Mesodermal cell (in vitro differentiated cells): ENCODE measurements around the gene WDR49.
"Not testable (repeated sequence)": the region's sequence is repeated elsewhere in the genome, so short reads cannot be mapped to it uniquely, and the experiment has no call there.

ENCODE experiments used
- H3K27ac ChIP-seq: 2 replicates; pipeline ENCODE4 v1.7.0; 2013; ENCODE audit warnings: mild to moderate bottlenecking, low read depth, low read length, moderate library complexity; ENCODE audit not compliant: severe bottlenecking
- H3K36me3 ChIP-seq: 2 replicates; pipeline ENCODE4 v1.7.1; 2013; ENCODE audit warnings: mild to moderate bottlenecking, low read length, moderate library complexity; ENCODE audit not compliant: control insufficient read depth, insufficient read depth
- H3K4me1 ChIP-seq: one replicate; pipeline ENCODE4 v1.7.1; 2013; ENCODE audit warnings: mild to moderate bottlenecking, low read length; ENCODE audit not compliant: insufficient read depth, control insufficient read depth, poor library complexity, severe bottlenecking
- H3K4me3 ChIP-seq: 2 replicates; pipeline ENCODE4 v1.7.0; 2013; ENCODE audit warnings: low read length, control low read depth, mild to moderate bottlenecking; ENCODE audit not compliant: insufficient read depth, poor library complexity, severe bottlenecking; ENCODE audit errors: extremely low read depth
- H3K9me3 ChIP-seq: 2 replicates; pipeline ENCODE4 v1.7.1; 2013; ENCODE audit warnings: mild to moderate bottlenecking, low read length, moderate library complexity; ENCODE audit not compliant: control insufficient read depth
- WGBS, 2 experiments: methylation state at CpG; one replicate each; pipeline ENCODE4 v1.1.5; 2013; ENCODE audit warnings: missing lambda C conversion rate in 2 of 2; ENCODE audit not compliant: insufficient coverage in 2 of 2; 5-methylcytosine and 5-hydroxymethylcytosine counted together

Gene WDR49

DNA sequence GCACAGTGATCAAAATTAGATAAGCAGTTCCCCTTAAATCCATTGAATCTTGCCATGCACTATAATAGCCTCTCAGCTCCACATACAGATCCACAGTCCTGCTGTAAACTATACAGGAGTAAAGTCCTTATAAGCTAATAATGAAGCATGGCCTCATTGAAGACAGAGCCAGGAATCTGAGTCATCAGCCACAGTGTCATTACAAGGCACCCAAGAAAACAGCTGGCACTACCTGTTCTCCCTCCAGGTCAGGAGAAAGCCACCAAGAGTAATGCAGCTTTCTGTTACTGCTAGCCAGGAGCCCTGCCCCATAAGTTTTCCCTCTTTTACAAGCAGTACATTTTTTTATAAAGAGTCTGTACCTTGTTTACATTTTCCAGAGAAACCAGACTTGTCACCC, 27.3 kb downstream of the WDR49 start:
- Histone ChIP-seq H3K36me3 (no peaks in the 10 kb centered on the region), H3K27ac (no peak overlapping the region), H3K9me3 (no peaks in the 10 kb centered on the region), H3K4me1 (no peaks in the 10 kb centered on the region), H3K4me3 (no peak overlapping the region)

GRCh38 chr3:167615030-167615429, 38.7 kb downstream of the WDR49 start:
- no peaks in the 10 kb centered on the region for H3K36me3 ChIP-seq
- no peak overlapping the region for H3K4me3 ChIP-seq
- no peaks in the 10 kb centered on the region for H3K4me1 ChIP-seq
- 100% methylated on average over 1 of the region's 3 CpGs for WGBS, 2 experiments
- H3K9me3 ChIP-seq = no peaks in the 10 kb centered on the region
- no peak overlapping the region for H3K27ac ChIP-seq

GRCh38 chr3:167614196-167614595, 39.5 kb downstream of the WDR49 start:
- H3K36me3 ChIP-seq, H3K9me3 ChIP-seq, H3K27ac ChIP-seq, H3K4me1 ChIP-seq, H3K4me3 ChIP-seq: not testable (repeated sequence)
- 84 to 100% methylated on average over 1 to 4 of the region's 5 CpGs for WGBS, 2 experiments

- H3K4me3 ChIP-seq = no peak overlapping the region
- H3K36me3 ChIP-seq = no peaks in the 10 kb centered on the region
- whole genome bisulfite sequencing, 2 experiments = 100% methylated on average over 2 of the region's 2 CpGs; no CpG with 5 or more reads in 1 of the 2 experiments
- H3K27ac ChIP-seq = no peak overlapping the region
- no peaks in the 10 kb centered on the region for H3K9me3 ChIP-seq
- no peaks in the 10 kb centered on the region for H3K4me1 ChIP-seq
These were observed 42.0 kb downstream of the WDR49 start for GRCh38 chr3:167611718-167612117.

GRCh38 chr3:167609156-167609555, 44.6 kb downstream of the WDR49 start:
- Histone ChIP-seq H3K9me3 (no peaks in the 10 kb centered on the region), H3K36me3 (no peaks in the 10 kb centered on the region), H3K27ac (no peak overlapping the region), H3K4me1 (no peaks in the 10 kb centered on the region), H3K4me3 (no peak overlapping the region)
- 88 to 100% methylated on average over 1 of the region's 5 CpGs for WGBS, 2 experiments

- Histone ChIP-seq H3K9me3 (no peaks in the 10 kb centered on the region), H3K27ac (no peak overlapping the region), H3K36me3 (no peaks in the 10 kb centered on the region), H3K4me3 (no peak overlapping the region), H3K4me1 (no peaks in the 10 kb centered on the region)
- WGBS, 2 experiments = 92 to 100% methylated on average over 2 of the region's 3 CpGs
These were observed 46.9 kb downstream of the WDR49 start for GRCh38 chr3:167606836-167607235.

GRCh38 chr3:167605871-167606270, 47.9 kb downstream of the WDR49 start:
- H3K9me3 ChIP-seq = no peaks in the 10 kb centered on the region
- H3K4me1 ChIP-seq = no peaks in the 10 kb centered on the region
- H3K27ac ChIP-seq = no peak overlapping the region
- H3K36me3 ChIP-seq = no peaks in the 10 kb centered on the region
- 90 to 95% methylated on average over 2 of the region's 2 CpGs for WGBS, 2 experiments
- no peak overlapping the region for H3K4me3 ChIP-seq

DNA sequence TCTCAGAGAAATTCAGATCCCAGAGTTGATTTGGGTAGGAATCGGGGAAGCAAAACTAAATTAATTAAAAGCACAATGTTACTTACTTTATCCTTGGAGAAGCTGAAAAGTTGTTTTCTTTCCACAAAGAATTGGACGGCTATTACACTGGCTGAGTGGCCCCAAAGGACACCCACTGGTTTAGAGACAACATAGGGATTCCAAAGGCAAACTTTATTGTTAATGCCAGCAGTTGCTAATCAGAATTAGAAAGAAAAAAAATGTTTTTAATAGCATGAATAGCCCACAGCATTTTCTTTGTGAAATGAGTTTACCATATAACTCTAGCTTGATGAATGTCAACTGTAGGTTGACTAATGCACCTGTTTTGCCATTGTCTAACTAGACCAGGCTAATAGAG, 51.7 kb downstream of the WDR49 start:
- H3K4me3 ChIP-seq = no peak overlapping the region
- H3K27ac ChIP-seq = no peak overlapping the region
- no peaks in the 10 kb centered on the region for H3K9me3 ChIP-seq
- no peaks in the 10 kb centered on the region for H3K4me1 ChIP-seq
- H3K36me3 ChIP-seq = no peaks in the 10 kb centered on the region
- 51 to 90% methylated on average over 1 to 2 of the region's 2 CpGs for WGBS, 2 experiments

DNA sequence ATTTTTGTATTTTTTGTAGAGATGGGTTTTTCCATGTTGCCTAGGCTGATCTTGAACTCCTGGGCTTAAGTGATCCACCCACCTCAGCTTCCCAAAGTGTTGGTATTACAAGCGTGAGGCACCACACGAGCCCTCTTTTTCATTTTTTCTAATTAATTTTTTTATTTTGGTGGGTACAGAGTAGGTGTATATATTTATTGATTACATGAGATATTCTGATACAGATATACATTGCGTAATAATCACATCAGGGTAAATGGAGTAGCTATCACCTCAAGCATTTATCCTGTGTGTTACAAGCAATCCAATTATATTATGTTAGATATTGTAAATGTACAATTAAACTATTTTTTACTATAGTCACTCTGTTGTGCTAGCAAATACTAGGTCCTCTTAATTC, 66.1 kb downstream of the WDR49 start:
- Histone ChIP-seq H3K4me1 (no peaks in the 10 kb centered on the region), H3K27ac (no peak overlapping the region), H3K4me3 (no peak overlapping the region), H3K9me3 (no peaks in the 10 kb centered on the region), H3K36me3 (no peaks in the 10 kb centered on the region)
- WGBS, 2 experiments = no CpG with 5 or more reads among the region's 3 CpGs

DNA sequence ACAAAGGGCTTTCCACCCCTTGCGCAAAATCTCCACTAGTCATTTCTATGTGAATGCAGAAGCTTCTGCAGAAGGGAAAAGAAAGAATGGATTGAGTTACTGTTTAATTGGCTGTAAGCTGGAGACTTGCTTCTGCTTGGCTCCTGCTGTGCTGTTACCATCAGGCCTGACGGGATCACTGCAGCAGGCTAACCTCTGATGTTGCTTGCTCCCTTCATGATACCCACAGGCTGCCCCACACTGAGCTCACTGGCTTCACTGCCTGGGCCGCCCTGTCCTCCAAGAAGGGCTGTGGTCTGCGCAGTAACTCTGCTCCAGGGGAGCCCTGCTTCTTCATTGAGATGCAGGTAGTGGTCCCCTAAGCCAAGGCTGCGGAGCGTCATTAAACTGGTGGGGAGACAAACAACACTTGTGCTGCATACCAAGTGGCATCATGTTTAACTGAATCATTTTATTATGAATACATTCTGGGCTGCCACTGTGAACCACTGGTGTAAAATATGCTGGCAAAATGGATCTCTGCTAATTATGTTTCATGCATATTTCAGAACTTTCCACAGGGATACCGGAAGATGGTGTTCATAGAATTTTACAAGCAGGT, 78.6 kb downstream of the WDR49 start:
- Histone ChIP-seq H3K27ac (no peak overlapping the region), H3K9me3 (no peaks in the 10 kb centered on the region), H3K36me3 (no peaks in the 10 kb centered on the region), H3K4me3 (no peak overlapping the region), H3K4me1 (no peaks in the 10 kb centered on the region)
- WGBS, 2 experiments = 40 to 68% methylated on average over 2 to 5 of the region's 7 CpGs

DNA sequence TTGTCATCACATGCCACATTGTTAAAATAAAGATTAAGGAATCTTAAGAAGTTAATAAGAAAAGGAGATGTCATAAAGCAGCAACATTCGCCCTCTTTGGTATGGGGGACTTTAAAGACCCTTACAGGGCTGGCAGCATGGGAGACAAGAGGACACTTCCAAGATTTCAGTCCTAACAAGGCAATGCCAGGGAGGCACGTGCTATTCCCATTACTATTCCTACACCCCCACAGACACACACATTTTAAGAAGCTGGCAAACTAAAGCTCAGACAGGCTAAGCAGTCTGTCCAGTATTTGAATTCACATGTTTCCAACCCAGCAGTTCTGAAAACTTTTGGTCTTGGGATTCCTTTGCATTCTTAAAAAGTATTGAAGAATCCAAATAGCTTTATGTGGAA, 80.8 kb downstream of the WDR49 start:
- WGBS, 2 experiments = 56 to 63% methylated on average over 1 of the region's 2 CpGs
- H3K4me1 ChIP-seq = no peaks in the 10 kb centered on the region
- no peaks in the 10 kb centered on the region for H3K9me3 ChIP-seq
- no peak overlapping the region for H3K4me3 ChIP-seq
- no peaks in the 10 kb centered on the region for H3K36me3 ChIP-seq
- no peak overlapping the region for H3K27ac ChIP-seq
